C4-2B (cell line): ENCODE data around the gene IFFO2.

Experiments used
- ZFX ChIP-seq: fragments of 450-650 bp; IDR thresholded peaks from 2 replicates; pipeline ENCODE4 v1.6.1; 2017
- TF ChIP-seq, protein P1 (sequence below): fragments of 450-650 bp; conservative IDR thresholded peaks from 2 replicates; pipeline ENCODE4 v1.5.1; 2017; ENCODE audit warnings: mild to moderate bottlenecking

DNA sequence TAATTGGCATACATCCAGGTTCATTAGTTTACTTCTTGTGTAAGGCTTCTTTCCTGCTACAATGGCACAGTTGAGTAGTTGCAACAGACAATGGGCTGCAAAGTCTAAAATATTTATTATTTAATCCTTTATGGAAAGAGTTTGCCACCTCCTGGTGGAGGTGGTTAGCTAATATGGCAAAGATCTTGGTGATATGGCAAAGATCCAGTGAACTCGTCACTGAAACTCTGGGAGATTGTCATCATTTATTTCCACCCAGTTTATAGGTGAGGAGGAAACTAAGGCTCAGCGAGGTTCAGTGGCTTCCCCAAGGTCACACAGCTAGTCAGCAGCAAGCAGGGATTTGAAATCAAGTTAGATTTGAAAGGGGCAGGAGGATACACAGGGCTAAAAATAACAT is 16.1 kb upstream of the IFFO2 start:
- TF ChIP-seq, protein P1, sequence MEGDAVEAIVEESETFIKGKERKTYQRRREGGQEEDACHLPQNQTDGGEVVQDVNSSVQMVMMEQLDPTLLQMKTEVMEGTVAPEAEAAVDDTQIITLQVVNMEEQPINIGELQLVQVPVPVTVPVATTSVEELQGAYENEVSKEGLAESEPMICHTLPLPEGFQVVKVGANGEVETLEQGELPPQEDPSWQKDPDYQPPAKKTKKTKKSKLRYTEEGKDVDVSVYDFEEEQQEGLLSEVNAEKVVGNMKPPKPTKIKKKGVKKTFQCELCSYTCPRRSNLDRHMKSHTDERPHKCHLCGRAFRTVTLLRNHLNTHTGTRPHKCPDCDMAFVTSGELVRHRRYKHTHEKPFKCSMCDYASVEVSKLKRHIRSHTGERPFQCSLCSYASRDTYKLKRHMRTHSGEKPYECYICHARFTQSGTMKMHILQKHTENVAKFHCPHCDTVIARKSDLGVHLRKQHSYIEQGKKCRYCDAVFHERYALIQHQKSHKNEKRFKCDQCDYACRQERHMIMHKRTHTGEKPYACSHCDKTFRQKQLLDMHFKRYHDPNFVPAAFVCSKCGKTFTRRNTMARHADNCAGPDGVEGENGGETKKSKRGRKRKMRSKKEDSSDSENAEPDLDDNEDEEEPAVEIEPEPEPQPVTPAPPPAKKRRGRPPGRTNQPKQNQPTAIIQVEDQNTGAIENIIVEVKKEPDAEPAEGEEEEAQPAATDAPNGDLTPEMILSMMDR = no peak
- no peak for TF ChIP-seq ZFX
